BJ (cell line): ENCODE data around the gene USP20. TPM values are rescaled to one million over a fixed set of nuclear protein-coding genes. Genes with fewer than 3 reads are reported as not detected.

ENCODE experiments used
- CTCF ChIA-PET: fragments of 350-600 bp; formaldehyde crosslinking; extraction: SDS; loops from one replicate; lab custom pipeline; 2021; ENCODE audit warnings: antibody characterized with exemption, inconsistent platforms; lab: Yijun Ruan, JAX
- POLR2A ChIA-PET: fragments of 300-600 bp; sonication (Branson Sonifier 250); formaldehyde crosslinking; extraction: SDS; loops from one replicate; lab custom pipeline; 2021; ENCODE audit warnings: antibody characterized with exemption; lab: Charles Lee
- DNase-seq: peaks from one replicate; pipeline ENCODE4 v3.0.0-alpha.2; 2011; ENCODE audit warnings: low read depth
- H3K27me3 ChIP-seq: 2 replicates; pipeline ENCODE4 v1.6.0; 2011; ENCODE audit warnings: low read length; ENCODE audit not compliant: control insufficient read depth, insufficient read depth
- H3K36me3 ChIP-seq: 2 replicates; pipeline ENCODE4 v1.5.1; 2011; ENCODE audit warnings: low read length; ENCODE audit not compliant: control insufficient read depth, insufficient read depth
- H3K4me3 ChIP-seq: 2 replicates; pipeline ENCODE4 v1.5.1; 2011; ENCODE audit warnings: low read depth, mild to moderate bottlenecking, control low read depth, low read length
- polyA plus RNA-seq: library from polyadenylated mRNA; depleted of rRNA; stranded (reverse); fragments of >200 nt; gene quantifications from 2 replicates; pipeline ENCODE4 v1.2.3, GENCODE V29; 2011
- TF ChIP-seq, protein P1 (sequence below): IDR thresholded peaks from 2 replicates; pipeline ENCODE4 v1.5.1; 2011; ENCODE audit warnings: low read depth, mild to moderate bottlenecking, control low read depth, inconsistent platforms, low read length, moderate library complexity; ENCODE audit not compliant: insufficient read depth

Gene USP20
- polyA plus RNA-seq, 1 experiment, result 19.0 TPM

DNA sequence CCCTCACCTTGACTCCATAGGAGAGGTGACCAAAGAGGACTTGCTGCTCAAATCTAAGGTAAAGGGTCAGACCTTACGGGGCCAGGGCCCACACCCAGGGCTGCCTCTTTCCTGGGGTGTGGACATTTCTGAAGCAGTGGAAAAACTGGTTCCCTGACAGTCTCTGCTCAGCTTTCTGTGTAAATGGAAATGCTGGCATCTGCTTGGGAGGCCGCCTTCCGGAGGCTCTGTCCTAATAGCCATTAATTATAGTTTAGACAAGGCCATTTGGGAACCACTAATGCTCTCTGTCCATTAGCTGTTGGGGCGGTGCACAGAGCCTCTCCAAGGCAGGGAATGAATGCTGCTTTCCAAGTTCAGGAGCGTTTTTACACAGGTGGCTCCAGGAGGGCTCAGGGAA lies 17.3 kb downstream of the USP20 start:
- POLR2A ChIA-PET, result no interaction called here
- CTCF ChIA-PET, result interaction anchor here (1.0 kb wide), 1 partner anchor 15 kb away, joined by 3 read pairs; no protein-coding TSS in a partner anchor
- no peak overlapping the region for H3K4me3 ChIP-seq

DNA sequence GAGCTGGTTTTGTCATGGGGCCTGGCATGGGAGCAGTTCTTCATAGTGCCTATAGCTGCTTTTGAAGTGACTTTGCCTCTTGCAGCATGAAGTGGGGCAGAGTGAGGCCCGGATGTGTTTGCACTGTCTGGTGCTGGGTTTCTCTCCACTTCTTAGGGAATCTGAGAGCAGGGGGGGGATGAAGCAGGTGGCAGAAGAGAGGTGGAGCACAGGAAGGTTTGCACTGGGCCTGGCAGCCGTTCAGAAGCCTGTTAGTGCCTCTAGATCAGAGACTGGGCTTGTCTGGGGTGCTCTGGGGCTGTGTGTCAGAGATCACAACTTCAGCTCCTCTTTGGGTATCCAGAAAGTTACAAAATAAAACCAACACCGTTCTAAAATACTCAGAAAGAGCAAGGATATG lies 18.4 kb downstream of the USP20 start:
- ChIA-PET CTCF (interaction anchor here (0.9 kb wide), 1 partner anchor 10 kb away, joined by 3 read pairs; no protein-coding TSS in a partner anchor), POLR2A (no interaction called here)
- Histone ChIP-seq H3K36me3 (peaks cover 33% of the 10 kb centered on the region), H3K27me3 (no peaks in the 10 kb centered on the region), H3K4me3 (no peak overlapping the region)
- TF ChIP-seq, protein P1, sequence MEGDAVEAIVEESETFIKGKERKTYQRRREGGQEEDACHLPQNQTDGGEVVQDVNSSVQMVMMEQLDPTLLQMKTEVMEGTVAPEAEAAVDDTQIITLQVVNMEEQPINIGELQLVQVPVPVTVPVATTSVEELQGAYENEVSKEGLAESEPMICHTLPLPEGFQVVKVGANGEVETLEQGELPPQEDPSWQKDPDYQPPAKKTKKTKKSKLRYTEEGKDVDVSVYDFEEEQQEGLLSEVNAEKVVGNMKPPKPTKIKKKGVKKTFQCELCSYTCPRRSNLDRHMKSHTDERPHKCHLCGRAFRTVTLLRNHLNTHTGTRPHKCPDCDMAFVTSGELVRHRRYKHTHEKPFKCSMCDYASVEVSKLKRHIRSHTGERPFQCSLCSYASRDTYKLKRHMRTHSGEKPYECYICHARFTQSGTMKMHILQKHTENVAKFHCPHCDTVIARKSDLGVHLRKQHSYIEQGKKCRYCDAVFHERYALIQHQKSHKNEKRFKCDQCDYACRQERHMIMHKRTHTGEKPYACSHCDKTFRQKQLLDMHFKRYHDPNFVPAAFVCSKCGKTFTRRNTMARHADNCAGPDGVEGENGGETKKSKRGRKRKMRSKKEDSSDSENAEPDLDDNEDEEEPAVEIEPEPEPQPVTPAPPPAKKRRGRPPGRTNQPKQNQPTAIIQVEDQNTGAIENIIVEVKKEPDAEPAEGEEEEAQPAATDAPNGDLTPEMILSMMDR, result no peak
- no peak for DNase-seq

More for the DNA sequence above, 17.3 kb downstream of the USP20 start:
- Histone ChIP-seq H3K36me3 (peaks cover 29% of the 10 kb centered on the region), H3K27me3 (no peaks in the 10 kb centered on the region)
- no peak for DNase-seq
- TF ChIP-seq, protein P1, result no peak

DNA sequence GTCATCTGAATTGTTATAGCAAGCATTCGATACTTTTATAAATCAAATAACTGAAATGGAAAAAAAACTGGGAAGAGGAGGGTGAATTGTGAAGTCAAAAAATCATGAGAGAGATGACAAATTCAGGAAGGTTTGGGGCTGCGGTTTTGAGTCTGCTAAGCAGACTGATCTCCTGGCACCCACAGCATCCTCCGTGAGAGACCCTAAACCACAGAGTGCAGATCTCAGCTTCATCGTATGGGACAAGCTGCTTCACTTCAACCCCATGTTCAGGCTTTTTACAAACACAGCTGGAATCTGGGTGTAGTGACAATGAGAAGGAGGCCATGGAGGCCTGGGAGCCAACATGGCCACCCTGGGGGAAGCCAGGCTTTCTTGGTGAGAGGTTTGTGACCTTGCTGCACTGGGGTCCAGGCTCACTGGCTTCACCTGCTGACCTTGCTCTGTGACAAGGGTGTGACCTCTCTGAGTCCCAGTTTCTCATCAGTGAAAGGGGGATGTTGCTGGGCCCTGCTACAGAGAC lies 19.4 kb downstream of the USP20 start:
- Histone ChIP-seq H3K27me3 (no peaks in the 10 kb centered on the region), H3K36me3 (peaks cover 34% of the 10 kb centered on the region), H3K4me3 (no peak overlapping the region)
- POLR2A ChIA-PET, result no interaction called here
- TF ChIP-seq, protein P1, result no peak
- no peak for DNase-seq
- CTCF ChIA-PET, result interaction anchor here (0.7 kb wide), 1 partner anchor 485 kb away, joined by 3 read pairs; no protein-coding TSS in a partner anchor

DNA sequence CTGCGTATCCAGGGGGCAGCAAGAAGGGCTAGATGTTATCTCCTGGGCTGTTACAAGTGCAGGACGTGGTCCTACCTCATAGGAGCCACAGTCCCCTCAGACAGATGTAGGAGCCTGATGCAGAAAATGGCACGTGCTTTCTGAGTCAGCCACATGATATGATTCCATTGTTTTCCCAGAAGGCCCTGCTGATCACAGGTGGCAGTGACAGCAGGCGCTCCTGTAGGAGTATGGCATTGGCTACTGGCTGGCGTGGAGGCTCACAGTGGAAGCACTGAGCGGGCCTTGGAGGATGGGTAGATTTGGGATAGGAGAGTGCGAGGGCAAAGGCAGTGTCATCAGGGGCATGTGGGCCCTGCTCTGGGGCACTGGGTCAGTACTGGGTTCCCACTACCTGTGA lies 21.9 kb downstream of the USP20 start:
- Histone ChIP-seq H3K4me3 (no peak overlapping the region), H3K36me3 (peaks cover 35% of the 10 kb centered on the region), H3K27me3 (no peaks in the 10 kb centered on the region)
- DNase-seq, result no peak
- ChIA-PET CTCF (no interaction called here), POLR2A (no interaction called here)
- TF ChIP-seq, protein P1, result no peak

DNA sequence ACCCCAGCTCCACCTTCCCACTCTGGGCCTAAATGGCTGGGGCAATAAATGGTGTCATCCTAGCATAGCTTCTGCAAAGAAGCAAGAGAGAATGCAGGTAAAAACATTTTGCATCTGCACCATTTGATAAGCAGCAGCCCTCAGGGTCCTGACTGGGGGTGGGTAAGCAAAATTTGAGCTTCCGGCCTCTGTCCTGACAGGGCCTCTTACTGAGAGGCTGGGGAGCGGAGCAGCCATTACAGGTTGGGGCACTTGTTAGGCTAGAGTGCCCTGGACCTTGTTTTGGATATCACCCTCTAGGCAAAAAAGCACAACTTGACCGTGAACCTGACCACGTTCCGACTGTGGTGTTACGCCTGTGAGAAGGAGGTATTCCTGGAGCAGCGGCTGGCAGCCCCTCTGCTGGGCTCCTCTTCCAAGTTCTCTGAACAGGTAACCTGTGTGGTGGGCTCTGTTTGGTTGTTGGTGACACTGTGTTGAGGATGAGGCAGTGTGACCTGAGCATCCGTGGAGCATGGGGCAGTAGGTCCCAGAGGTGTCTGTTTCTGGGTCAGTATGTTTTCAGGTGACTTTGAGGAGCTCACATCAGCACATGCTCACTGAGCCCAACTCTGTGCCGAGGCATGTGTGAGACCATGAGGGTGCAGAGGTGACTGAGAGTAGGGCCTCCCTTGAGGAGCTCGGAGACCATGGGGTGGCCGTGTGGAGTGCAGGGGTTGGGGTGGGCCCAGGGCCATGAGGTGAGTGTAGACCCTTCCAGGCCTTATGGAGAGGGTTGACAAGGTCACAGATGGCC lies 23.1 kb downstream of the USP20 start:
- CTCF ChIA-PET, result no interaction called here
- TF ChIP-seq, protein P1, result no peak
- POLR2A ChIA-PET, result no interaction called here
- no peak for DNase-seq
- Histone ChIP-seq H3K27me3 (no peaks in the 10 kb centered on the region), H3K36me3 (peaks cover 31% of the 10 kb centered on the region), H3K4me3 (no peak overlapping the region)
